HepG2 (cell line): Measurements from ENCODE around the gene LOC128125822.

ENCODE experiments used
- ATRX ChIP-seq: sonication (generic); formaldehyde crosslinking; IDR thresholded peaks from 2 replicates; pipeline ENCODE4 v1.4.0; 2020; ENCODE audit warnings: missing genetic modification reagents, borderline replicate concordance
- FOSL2 ChIP-seq: sonication (generic); formaldehyde crosslinking; IDR thresholded peaks from 2 replicates; pipeline ENCODE4 v1.4.0; 2020; ENCODE audit warnings: missing genetic modification reagents
- KIAA2018 ChIP-seq: sonication (generic); formaldehyde crosslinking; IDR thresholded peaks from 2 replicates; pipeline ENCODE4 v1.5.0; 2020; ENCODE audit warnings: mild to moderate bottlenecking, missing genetic modification reagents, borderline replicate concordance
- MEIS2 ChIP-seq: sonication (generic); formaldehyde crosslinking; IDR thresholded peaks from 2 replicates; pipeline ENCODE4 v1.9.0; 2021; ENCODE audit warnings: mild to moderate bottlenecking, missing genetic modification reagents
- PHF20 ChIP-seq: sonication (generic); formaldehyde crosslinking; IDR thresholded peaks from 2 replicates; pipeline ENCODE4 v1.5.0; 2020; ENCODE audit warnings: mild to moderate bottlenecking, missing genetic modification reagents
- RERE ChIP-seq: IDR thresholded peaks from 2 replicates; pipeline ENCODE4 v1.6.1; 2016; ENCODE audit warnings: low read depth, missing genetic modification reagents, missing compliant biosample characterization
- RFXAP ChIP-seq: sonication (generic); formaldehyde crosslinking; IDR thresholded peaks from 2 replicates; pipeline ENCODE4 v1.4.0; 2020; ENCODE audit warnings: missing genetic modification reagents, borderline replicate concordance
- TRIM24 ChIP-seq: sonication (generic); formaldehyde crosslinking; IDR thresholded peaks from 2 replicates; pipeline ENCODE4 v1.8.0; 2022; ENCODE audit warnings: mild to moderate bottlenecking, missing genetic modification reagents
- ZBTB44 ChIP-seq: sonication (generic); formaldehyde crosslinking; IDR thresholded peaks from 2 replicates; pipeline ENCODE4 v1.4.0; 2020; ENCODE audit warnings: missing genetic modification reagents
- ZFP90 ChIP-seq: sonication (generic); formaldehyde crosslinking; IDR thresholded peaks from 2 replicates; pipeline ENCODE4 v1.8.0; 2022; ENCODE audit warnings: missing genetic modification reagents, mild to moderate bottlenecking, inconsistent platforms, borderline replicate concordance
- ZFY ChIP-seq: sonication (generic); formaldehyde crosslinking; IDR thresholded peaks from 2 replicates; pipeline ENCODE4 v1.4.0; 2020; ENCODE audit warnings: missing genetic modification reagents
- ZNF124 ChIP-seq: sonication (generic); formaldehyde crosslinking; IDR thresholded peaks from 2 replicates; pipeline ENCODE4 v1.4.0; 2020; ENCODE audit warnings: missing genetic modification reagents
- ZNF263 ChIP-seq: sonication (generic); formaldehyde crosslinking; IDR thresholded peaks from 2 replicates; pipeline ENCODE4 v1.4.0; 2020; ENCODE audit warnings: missing genetic modification reagents
- ZNF543 ChIP-seq: sonication (generic); formaldehyde crosslinking; IDR thresholded peaks from 2 replicates; pipeline ENCODE4 v1.4.0; 2020; ENCODE audit warnings: mild to moderate bottlenecking, missing genetic modification reagents
- ZNF83 ChIP-seq: sonication (generic); formaldehyde crosslinking; IDR thresholded peaks from 2 replicates; pipeline ENCODE4 v1.4.0; 2020; ENCODE audit warnings: missing genetic modification reagents, mild to moderate bottlenecking, borderline replicate concordance

Gene LOC128125822

DNA sequence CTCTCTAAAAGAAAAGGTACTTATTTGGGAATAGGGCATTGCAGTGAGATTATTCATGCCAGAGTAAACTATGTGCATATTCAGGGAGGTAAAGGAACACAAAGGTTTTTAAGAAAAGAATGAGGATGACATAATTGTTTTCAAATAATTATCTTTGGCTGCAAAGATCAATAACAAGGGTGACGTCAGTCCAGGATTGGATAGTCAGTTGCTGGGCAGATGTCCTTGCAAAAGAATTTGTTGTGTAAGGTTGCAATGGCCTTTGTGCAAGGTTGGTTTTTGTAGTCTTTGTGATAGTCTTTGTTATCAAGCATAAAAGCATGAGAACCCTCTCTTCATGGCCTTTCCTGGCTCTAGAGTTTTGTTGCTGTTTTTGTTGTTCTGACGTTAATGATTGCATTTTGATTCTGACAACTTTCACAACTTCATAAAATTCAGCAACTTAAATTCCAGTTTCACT is 17.7 kb downstream of the LOC128125822 start (continued):
- TF ChIP-seq KIAA2018 (no peak), RERE (CRISPR knock-in tag) (peak; percentile 34; the same call in 1 of the 2 replicates), ATRX (CRISPR knock-in tag) (no peak), MEIS2 (CRISPR knock-in tag) (no peak), ZNF124 (no peak), PHF20 (CRISPR knock-in tag) (no peak), ZBTB44 (CRISPR knock-in tag) (no peak), RFXAP (CRISPR knock-in tag) (peak; percentile 100), ZNF263 (CRISPR knock-in tag) (no peak), ZNF83 (CRISPR knock-in tag) (no peak), ZFP90 (CRISPR knock-in tag) (0 out of 2 replicates have a peak, but pooled peaks have one; percentile 26), FOSL2 (CRISPR knock-in tag) (peak; percentile 89), ZFY (no peak), ZNF543 (CRISPR knock-in tag) (no peak), TRIM24 (CRISPR knock-in tag) (0 out of 2 replicates have a peak, but pooled peaks have one; percentile 38)
